ENCODE measurements around the gene AKAP12. TPM values are rescaled to one million over a fixed set of nuclear protein-coding genes. Genes with fewer than 3 reads are reported as not detected.

Gene AKAP12
- total RNA-seq, 1 experiment from 2014 or later, result 38.9 TPM

DNA sequence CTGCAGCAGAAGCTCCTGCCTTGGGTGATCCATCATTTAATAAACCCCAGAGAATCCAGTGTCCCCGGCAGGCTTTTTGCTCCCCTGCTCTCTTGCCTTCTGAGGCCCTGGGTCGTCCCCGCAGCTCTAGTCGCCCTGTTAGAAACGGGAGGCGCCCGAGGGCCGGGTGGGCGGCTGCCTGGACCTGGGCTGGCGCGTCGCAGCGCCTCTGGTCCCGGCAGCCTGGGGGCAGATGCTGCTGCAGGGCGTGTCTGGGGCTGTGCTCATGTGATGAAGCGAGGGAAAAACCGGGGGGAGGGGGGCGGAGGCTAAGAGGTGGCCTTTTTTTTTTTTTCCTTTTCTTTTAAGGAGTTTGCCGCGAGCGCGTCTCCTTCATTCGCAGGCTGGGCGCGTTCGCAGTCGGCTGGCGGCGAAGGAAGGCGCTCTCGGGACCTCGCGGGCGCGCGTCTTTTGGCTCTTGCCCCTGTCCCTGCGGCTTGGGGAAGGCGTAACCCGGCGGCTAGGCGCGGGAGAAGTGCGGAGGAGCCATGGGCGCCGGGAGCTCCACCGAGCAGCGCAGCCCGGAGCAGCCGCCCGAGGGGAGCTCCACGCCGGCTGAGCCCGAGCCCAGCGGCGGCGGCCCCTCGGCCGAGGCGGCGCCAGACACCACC lies 394 bp downstream of the AKAP12 start:
- DNase-seq (ENCODE audit: low read depth), result peak; percentile 61

DNA sequence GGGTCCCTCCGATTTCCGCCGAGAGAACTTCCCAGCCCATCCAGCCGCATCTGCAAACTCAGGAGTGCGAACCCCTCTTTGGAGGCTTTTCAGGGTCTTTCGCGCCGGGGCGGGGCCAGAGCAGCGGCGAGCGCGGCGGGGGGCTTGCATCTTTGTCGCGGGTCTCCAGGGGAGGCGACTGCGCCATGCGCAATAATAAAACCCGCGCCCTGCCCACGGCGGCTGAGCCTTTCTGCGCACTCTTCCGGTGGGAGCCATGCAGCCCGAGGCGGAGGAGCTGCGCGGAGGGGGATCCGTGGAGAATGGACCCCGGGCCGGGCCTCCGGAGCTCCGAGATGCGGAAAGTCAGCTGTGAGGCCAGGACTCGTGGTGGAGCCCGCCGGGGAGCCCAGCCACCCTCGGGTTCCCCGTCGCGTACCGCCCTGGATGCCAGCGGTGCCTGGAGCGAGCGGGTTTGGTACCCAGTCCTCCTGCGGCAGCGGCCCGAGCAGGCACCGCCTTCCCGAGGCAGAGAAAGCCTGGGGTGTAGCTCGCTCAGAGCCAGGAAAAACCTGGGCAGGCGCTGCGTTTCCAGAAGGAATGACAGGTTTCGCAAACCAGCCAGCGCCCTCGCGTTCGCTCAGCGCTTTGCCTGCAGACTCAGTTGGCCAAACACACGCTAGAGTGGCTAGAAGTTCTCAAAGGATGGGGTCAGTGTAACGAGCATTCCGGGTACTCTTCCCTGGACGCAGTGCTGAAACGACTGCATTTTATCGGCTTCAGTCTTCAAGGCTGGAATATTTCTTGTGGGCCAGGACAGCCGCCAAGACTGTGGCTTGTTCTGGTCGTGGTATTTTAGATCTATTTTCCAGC lies 1.2 kb downstream of the AKAP12 start:
- DNase-seq (ENCODE audit: low read depth), result peak; percentile 64

DNA sequence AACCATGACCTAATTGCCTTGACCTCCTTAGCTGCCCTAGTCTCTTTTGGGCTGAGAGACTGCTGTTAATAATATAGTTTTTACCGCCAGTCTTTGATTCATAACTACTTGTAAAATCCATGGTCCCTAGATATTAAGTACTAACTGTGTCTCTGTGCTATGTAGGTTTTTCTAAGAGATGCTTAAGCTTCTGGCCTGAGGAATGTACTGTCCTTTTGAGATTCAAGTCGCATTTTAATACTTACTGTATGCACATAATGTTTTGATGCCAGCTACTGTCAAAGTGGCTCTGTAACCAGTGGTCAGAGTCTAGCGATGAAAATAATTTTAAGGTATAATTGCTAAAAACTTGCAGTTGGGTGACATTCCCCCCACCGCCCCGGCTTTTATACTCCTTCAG lies 2.1 kb downstream of the AKAP12 start:
- no peak for DNase-seq (ENCODE audit: low read depth)

DNA sequence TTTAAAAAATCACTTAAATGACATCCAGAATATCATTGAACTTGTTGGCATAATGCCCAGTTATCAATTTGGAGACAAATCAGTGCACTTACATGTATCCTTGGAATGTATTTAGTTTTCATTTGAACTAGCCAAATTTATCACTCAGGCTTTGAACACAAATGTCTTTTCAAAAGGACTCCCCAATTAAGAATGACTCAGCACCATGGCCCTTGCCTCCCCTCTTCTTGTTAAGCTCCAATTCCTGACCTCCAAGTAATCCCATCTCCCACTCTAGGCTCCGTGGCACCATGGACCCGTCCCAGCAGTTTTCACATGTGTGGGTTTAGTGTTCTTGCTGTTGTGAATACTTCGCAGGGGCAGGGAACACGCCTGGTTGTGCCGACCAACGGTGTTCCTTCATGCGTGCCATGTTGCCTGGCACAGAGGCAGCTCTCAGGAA lies 2.7 kb downstream of the AKAP12 start:
- peak; percentile 43 for DNase-seq (ENCODE audit: low read depth)

DNA sequence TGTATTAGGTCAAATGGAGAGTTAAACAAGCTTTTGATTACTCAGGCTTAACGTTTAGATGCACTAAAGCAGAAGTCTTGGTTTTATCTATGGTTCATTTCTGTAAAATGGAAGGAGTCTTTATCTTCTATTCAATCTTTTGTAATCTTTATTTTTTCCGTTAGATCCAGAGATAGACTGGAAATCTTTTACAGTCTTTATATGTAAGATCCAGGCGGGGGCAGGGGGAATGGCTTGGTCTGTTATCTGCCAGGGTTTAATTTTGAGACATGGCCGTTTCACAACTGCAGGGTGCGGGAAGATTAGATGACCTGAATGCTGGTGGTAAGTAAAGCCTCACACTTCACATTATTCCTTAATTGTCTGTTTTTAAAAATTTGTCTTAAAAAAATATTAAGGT lies 3.7 kb downstream of the AKAP12 start:
- no peak for DNase-seq (ENCODE audit: low read depth)

DNA sequence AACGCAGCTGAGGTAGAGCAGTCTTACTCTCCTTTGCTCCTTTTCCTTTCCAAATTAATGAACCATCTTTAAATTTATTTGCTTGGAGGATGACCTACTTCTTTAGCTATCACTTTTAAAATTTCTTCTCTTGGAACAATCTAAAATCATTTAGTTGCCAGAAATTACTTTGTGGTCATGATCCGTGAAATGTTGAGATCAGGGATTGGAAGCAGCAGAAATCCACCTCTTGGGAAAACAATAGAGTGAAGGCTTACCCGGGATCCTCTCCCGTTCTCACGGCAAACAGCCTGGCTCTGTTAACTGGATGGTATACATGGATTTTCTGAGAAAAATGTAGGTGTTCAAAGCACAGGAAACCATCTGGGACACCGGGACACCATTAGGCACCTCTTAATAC lies 7.7 kb downstream of the AKAP12 start:
- DNase-seq (ENCODE audit: low read depth), result no peak

DNA sequence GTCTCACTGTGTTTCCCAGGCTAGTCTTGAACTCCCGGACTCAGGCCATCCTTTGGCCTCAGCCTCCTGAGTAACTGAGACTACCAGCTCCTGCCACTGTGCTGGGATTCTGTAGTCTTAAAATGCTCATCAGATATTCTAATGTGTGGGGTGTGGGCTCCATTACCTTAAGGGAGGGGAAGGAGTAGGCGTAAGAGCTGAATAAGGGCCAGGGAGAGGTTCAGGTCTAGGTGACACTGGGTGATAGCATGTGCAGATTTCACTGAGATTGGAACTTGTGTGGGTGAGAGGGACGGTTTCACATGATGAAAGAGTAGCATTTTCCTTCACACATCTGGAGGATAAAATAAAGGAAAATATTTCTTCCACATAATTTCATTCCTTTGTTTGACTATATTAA lies 8.5 kb downstream of the AKAP12 start:
- no peak for DNase-seq (ENCODE audit: low read depth)

DNA sequence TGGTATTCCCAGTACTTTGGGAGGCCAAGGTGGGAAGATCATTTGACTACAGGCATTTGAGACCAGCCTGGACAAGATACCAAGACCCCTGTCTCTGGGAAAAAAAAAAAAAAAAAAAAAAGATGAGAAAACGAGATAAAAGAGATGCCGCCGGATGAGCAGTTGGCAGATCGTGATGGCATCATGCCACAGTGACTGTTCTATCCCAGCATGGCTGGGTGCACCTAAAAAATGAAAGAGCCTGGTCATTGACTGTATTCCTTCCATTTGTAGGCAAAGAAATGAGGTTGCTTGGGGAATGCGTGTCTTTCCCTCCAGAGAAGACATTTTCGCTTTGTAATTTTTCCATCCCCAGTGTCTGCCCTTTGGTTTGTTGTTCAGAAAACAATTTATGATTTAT lies 12.9 kb downstream of the AKAP12 start:
- DNase-seq (ENCODE audit: low read depth), result no peak

DNA sequence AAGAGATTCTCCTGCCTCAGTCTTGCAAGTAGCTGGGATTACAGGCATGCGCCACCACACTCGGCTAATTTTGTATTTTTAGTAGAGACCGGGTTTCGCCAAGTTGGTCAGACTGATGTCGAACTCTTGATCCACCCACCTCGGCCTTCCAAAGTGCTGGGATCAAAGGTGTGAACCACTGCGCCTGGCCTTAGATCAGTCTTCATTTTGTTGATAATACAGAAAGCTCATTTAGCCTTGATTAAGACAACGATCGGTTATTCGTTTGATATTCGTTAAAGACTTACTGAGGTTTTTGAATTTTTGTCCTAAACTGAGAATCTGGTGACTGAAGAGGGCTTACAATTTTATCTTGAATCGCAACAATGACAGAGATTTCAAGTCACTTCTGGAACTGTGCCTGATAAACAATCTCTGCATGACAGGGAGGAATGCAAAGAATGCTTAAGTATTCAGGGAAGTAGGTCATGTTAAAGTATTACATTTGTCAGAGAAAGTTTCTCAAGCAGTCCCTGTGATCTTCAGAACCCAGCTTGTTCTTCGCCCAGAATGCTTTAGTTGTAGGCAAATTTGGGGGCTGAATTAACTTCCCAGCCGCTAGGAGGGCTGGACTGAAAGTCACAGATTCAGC lies 14.8 kb downstream of the AKAP12 start:
- DNase-seq (ENCODE audit: low read depth), result peak; percentile 46

DNA sequence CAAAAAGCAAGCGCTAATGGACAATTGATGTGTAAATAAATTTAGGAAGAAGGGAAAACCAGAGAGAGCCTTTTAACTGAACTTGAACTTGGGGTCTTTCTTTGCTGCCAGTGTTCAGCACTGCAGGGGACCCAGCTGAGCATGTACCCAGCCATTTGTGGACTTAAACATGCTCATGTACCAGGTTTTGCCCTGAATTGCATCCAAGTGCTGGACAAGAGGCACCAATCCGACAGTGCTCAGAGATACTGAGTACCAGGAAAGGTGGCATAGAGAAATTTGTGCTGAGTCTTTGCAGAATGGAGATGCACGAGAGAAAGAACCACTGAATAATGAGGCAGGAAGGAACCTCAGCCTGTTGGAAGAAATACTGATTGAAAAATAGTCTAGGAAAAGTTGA lies 16.0 kb downstream of the AKAP12 start:
- no peak for DNase-seq (ENCODE audit: low read depth)

DNA sequence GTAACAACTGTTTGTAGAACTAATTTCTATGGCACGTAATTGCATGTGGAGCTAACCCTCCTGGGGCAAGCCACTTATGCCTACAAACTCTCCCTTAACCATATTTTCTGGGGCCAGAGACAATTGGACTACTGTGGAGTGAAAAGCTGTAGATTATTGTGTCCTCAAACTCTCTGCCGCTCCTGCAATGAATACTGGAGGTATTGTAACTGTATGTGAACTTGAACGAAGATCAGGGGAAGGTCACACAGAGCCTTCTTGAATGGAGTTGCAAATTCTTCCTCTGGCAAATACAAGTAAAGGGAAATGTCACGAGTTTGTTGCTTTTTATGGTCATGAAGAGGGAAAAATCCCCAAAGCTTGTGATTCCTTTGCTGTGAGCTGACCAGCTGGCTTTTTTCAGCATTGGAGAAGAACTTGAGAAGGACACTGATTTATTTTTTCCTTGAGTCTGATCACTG lies 18.2 kb downstream of the AKAP12 start:
- DNase-seq (ENCODE audit: low read depth), result peak; percentile 52

DNA sequence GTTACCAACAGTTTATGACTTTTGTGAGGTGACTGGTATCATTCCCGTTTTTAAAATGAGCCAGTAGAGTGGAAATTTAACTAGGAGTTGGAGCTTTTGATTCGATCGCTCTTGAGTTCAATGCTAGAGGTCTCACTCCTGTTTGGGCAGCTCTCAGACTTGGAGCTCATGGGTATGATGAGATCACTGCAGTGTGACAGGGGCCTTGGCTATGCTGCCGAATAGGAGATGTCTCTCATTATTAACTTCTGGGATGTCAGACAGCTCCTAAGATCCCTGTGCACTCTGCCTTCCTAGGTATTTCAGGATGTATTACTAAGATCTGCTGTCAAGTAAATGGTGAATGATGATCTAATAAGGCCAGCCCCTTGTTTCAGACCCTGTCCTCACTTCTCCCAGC lies 20.4 kb downstream of the AKAP12 start:
- no peak for DNase-seq (ENCODE audit: low read depth)

DNA sequence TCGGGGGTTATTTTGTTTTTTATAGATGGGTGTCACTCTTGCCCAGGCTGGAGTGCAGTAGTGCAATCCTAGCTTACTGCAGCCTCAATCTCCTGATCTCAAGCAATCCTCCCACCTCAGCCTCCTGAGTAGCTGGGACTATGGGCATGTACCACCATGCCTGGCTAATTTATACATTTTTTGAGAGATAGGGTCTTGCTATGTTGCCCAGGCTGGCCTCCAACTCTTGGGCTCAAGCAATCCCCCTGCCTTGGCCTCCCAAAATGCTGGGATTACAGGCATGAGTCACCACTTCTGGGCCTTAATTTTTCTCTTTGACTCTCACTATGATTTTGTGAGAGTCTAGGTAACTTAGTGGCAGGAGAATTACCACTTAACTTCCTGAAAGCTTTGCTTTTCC lies 23.3 kb downstream of the AKAP12 start:
- DNase-seq (ENCODE audit: low read depth), result no peak

DNA sequence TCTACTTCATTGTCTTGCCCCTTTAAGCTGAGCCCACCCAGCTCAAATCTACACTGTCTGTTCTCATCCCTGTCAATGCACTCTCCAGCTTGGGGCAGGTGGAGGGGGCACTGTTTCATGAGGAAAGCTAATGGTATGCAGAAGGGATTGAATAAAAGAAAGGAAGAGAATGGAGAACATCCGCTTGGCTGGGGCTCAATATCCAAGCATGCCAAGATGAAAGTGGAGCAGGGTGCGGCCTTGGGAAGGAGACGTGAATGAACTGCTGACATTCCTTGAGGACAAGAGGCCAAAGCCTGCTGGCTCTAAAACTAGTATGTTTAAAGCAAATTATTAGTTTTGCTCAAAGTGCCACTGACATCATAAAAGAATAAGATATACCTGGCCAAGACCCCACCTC lies 24.2 kb downstream of the AKAP12 start:
- no peak for DNase-seq (ENCODE audit: low read depth)

DNA sequence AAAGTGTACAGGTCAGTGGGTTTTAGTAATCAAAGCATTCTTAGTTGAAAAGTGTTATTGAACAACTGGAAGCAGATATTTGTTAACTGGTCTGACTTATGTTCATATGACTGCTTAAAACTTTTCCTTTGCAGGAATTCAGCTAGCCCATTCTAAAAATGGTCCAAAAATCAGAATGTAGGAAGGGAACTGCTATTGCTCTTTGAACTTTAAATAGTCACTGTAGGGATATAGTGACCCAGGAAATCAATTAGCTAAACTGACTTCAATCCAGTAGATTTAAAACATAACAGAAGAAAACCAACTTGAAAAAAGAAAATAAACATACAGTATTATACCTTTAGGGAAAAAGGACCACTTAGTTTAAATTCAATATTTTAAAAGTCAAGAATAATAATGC lies 25.5 kb downstream of the AKAP12 start:
- DNase-seq (ENCODE audit: low read depth), result no peak

DNA sequence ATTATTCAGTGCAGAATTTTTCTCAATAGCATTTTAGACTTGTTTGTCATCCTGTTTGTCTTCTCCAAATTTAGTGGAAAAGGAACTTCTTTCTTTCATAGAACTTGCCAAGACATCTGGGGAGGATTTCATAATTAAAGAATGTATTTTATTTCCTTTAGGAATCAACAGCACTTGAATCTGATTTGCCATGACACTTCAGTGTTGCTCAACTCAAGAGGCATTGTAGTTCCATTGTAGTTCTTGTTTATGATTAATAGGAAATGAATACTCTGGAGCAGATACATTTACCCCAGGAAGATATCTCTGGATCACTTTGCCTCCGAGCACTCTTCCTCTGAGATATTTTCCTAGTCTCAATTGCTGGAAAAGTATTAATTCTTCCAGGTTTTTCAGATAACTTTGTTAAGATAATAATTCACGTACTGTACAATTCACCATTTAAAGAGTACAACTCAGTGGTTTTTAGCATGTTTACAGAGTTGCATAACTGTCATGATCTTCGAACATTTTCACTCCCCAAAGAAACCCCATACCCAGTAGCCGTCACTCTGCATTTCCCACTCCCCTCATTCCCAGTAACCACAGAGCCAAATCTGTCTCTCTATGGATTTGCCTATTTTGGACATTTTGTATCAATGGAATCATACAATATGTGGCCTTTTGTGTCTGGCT lies 29.7 kb downstream of the AKAP12 start:
- peak; percentile 34 for DNase-seq (ENCODE audit: low read depth)

DNA sequence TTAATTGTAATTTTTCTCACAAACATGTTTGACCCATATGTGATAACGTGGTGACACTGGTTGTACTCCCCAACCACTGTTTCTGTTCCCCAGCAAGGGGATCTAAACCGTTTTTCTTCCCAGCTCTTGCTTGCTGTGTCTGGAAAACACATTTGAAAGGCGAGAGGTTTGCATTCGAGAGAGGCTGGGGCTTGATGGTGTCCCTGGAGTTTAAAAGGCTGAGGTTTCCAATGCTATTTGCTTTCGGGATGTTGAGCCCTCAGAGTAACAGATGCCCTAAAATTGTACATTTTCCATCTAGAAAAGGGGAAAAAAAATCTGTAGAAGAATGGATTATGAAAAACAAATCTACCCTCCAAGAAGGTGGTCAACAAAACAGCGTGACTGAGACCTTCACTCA lies 35.4 kb downstream of the AKAP12 start:
- DNase-seq (ENCODE audit: low read depth), result no peak

DNA sequence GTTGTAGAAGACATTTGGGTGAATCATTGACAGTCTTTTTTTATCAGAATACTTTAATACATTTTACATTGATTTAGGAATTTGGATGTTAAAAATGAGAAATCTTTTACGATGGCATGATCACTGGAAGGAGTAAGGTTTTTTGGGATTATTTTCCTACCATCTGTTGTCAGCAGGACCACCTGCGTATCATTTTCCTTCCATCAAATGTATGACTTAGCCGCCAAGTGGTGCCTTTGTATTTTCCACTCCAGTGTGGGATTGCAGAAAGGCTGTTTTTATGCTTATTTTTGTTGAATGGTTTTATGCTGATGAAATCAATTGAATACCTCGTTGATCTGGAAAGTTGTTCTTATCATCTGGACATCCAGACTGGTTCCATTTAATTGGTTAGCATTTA lies 35.8 kb downstream of the AKAP12 start:
- DNase-seq (ENCODE audit: low read depth), result no peak

DNA sequence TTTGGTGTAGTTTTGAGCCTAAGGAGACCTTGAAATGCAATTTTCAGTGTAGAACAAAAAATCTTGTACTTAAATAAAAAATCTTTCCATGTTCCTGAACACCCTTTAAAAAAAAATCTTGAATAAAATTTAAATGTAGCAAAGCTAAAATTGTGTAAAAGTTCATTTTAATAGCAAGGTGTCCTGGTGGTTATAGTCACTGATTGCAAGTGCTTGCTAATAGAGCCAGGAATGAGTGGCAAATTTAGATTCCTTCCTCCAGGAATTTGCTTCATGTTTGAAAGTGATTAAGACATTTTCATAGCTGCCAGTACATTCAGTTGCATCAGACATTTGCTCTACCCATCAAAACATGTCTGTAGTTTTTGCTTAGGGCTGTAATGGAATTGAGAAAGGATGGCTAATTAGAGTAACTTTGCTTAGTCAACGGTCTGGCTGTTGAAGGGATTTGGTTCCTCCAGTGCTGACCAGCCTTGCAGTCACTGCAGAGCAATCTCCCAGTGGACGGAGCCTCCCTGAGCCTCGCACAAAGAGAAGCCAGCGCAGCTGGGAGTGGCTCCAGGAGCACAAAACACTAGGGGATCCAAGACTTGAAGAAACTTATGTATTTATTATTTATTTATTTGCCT lies 36.5 kb downstream of the AKAP12 start:
- peak; percentile 64 for DNase-seq (ENCODE audit: low read depth)

DNA sequence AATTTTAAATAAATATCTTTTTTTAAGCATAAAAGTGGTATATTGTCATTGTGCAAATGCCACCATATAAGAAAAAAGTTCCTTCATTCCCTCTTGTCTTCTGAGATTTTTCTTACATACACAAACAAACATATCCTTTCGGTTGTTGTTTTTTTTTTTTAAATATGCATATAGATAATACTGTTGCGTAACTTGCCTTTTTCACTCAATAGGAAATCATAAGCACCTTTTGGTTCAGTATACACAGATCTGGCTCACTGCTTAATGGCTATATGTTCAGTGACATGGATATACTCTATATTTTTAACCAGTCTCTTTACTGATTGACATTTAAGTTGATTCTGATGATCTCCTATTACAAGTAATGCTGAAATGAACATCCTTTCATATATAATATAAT lies 40.1 kb downstream of the AKAP12 start:
- DNase-seq (ENCODE audit: low read depth), result no peak

DNA sequence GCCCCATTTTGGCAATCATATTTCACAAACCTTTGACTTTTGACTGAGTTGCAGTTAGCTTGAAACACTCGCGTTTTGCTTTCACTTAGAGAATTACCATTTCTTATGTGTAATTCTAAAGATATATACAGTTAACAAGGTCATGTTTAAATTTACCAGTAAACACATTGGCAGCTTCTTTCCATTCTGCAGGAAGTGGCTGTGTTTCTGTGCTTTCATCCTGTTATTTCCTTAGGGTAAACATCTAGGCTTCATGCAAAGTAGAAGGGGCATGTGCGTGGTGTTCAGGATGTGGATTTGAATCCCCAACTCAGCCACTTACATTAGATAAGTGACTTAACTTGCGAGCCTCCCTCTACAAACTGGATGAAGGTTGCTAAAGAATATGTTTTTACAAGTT lies 41.1 kb downstream of the AKAP12 start:
- no peak for DNase-seq (ENCODE audit: low read depth)

DNA sequence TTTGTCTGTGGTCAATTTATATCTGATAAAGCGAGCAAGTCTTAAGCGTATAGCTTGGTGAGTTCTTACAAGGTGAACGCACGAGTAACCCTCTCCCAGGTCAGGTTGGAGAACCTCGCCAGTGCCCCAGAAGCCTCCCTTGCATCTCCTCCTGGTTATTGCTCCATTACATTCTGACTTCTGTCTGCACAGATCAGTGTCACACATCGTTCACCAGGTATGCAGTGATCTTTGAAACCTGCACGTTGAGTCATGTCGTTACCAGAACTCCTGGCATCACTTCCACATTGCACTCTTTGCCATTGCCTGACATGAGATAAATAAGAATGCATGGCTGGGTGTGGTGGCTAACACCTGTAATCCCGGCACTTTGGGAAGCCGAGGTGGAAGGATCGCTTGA lies 44.2 kb downstream of the AKAP12 start:
- DNase-seq (ENCODE audit: low read depth), result no peak

All from RPMI7951 (cell line).